Mucosa of gallbladder (tissue), 1 donor: ENCODE results near the gene DYNC1I1. TPM values are rescaled to one million over a fixed set of nuclear protein-coding genes. Genes with fewer than 3 reads are reported as not detected.

Source experiments
- DNase-seq: peaks from one replicate; pipeline ENCODE4 v3.0.0-alpha.2; 2020; ENCODE audit warnings: low spot score
- total RNA-seq: library from RNA; stranded (reverse); gene quantifications from one replicate; pipeline ENCODE4 v1.2.1, GENCODE V29; 2021
- donor health status: DM: no; HTN: no; CAD: no.

DYNC1I1 gene
- total RNA-seq, 1 donor from 2014 or later: 2.7 TPM

DNA sequence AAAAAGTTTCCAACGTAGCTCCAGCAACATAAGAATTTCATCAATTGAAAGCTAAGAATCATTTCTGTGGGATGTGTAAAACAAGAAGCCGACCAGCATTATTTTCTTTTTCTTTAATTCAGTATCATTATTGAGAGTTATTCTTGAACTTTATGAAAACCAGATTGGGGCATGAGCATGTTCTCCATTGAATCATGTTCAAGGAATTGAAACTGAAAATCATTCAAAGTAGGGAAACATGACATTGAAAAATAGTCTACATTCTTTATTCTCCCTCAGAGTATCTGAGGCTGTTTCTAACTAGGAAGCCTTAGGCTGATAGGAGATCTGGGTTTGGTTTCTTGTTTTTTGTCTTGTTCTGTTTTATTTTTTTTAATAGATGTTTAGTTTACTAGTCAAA is 253.7 kb downstream of the DYNC1I1 start:
- DNase-seq: no peak

DNA sequence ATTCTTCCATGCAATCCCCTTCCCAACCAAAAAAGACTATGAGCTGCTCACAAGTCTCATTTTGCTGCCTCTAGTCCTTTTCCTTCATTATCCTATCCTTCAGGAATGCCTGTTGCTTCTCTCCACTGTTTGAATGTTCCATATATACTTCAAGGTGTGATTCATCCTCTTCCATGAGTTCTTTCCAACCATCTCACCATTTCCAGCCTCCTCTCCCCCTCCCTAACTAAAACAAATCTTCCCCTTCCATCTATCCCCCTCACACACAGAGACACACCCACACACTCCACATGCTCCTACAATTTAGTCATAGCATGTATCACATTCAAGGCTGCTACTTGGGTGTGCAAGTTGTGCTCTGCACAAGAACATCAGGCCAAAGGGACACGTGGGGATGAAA is 254.3 kb downstream of the DYNC1I1 start:
- no peak for DNase-seq

DNA sequence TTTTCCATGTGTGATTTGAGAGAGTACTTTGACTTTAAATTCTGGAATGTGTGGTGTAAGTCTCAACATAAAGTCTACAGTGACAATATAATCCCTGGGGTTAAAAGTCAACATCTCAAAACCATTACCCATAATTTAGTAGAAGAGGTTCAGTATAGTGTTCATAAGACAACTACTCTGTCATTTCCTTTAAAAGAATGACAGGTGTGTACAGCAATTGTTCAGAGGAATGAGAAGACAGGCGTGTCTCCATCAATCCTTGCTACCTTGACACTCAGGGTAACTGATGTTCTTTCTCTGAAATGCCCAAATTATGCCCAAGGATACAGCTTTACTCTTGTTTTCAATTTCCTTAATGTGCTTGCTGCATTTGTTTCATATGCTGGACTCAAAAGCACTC is 256.4 kb downstream of the DYNC1I1 start:
- no peak for DNase-seq

- no peak for DNase-seq
Measured at GRCh38 chr7:96033009-96033598, 260.8 kb downstream of the DYNC1I1 start.

- no peak for DNase-seq
Measured at GRCh38 chr7:96034940-96035727, 262.8 kb downstream of the DYNC1I1 start.

- DNase-seq: no peak
Measured at GRCh38 chr7:96040250-96040772, 268.0 kb downstream of the DYNC1I1 start.

- DNase-seq: no peak
Measured at GRCh38 chr7:96041171-96041570, 268.8 kb downstream of the DYNC1I1 start.

DNA sequence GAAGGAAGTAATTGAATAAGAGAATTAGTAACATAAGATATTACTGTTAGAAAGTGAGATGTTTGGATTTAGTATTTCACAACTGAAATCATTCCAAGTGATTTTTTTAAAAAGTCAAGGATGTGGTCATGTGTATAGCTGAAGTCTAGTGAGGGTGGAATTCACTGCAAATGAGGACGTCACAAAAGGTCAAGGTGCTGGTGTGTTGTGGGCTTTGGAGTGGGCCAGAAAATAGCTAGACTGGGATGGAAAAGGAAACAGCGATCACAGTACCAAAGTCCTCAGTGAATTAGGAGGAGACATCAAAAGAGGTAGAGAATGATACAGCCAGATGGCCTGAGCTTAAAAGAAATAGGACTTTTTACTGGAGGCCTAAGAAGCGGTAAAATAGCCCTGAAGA is 272.8 kb downstream of the DYNC1I1 start:
- no peak for DNase-seq

DNA sequence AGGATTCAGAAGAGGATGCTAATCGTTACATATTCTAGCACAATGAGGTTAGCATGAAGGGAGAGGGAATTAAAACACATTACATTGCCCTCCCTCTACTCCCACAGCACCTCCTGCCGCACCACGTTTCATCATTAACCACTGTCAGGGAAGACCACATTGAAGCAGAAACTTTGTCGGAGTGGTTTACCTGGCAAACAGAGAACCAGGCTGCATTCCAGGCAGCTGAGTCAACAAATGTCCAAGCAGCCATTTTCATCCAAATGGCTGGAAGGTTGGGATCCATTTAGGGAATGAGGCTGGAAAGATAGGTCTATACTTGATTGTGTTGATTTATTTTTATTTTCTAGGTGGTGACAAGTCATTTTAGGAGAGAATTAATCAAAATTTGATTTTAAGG is 273.6 kb downstream of the DYNC1I1 start:
- DNase-seq: no peak

- no peak for DNase-seq
Measured at GRCh38 chr7:96052289-96052688, 279.9 kb downstream of the DYNC1I1 start.

DNA sequence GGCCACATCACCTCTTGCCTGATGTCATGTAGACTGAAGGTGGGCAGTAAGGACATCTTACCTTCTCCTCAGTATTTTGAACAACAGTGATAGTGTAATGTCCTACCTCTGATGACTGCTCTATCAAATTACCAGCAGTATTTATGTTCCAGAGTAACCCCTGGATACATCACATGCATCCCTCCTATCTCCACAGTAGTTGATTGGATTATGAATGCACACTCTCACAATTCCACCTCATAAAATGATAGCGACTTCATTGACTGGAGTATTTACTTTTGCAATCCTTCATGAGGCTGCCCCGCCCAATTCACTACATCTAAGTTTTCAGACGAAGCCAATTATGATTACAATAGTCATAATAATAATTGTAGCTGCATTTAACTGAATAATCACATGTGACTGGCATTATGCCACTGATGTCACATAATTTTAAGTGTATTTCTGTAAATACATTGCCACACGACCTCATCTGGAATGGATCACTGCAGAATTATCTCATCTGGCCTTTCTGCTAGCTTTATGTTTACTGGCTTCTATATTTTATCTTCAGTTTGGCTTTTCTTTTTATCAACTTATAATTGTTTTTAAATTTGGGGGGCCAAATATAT is 280.6 kb downstream of the DYNC1I1 start:
- no peak for DNase-seq

GRCh38 chr7:96055717-96056116 is 283.4 kb downstream of the DYNC1I1 start:
- no peak for DNase-seq

DNA sequence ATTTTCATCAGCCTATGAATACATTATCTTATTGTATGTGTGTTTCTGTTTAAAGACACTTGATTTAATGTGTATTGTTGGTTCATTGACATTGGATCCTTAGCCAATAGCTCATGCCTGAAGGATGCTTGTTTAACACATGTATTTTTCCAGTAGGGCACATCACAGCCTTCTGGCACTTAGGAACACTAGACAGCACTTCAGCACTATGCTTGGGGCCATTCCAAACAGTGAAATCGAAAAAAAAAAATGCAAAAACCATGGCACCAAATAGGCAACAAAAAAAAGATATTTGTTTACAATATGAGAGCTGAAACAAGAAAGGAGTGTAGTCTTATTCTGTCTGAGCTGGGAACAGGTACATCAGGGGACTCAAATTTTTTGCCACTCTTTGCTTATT is 286.7 kb downstream of the DYNC1I1 start:
- no peak for DNase-seq

DNA sequence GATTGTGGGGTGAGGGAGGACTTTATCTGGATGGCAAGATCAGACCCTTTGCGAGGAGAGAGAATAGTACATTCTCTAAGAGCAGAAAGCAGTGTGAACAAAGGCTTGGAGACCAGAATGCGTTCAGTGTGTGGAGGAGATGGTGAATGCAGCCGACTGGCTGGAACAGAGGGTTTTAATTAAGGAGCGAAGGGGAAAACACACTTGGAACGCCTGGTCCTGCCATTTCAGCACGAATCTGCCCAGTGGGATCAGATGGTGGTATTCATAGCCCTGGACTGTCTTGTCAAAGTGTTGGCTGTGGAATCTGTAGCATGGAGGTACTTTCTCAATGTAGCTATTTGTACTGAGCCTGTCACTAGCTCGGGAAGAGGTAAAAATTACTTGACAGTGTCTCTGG is 288.7 kb downstream of the DYNC1I1 start:
- DNase-seq: no peak

- no peak for DNase-seq
Measured at GRCh38 chr7:96061844-96062243, 289.5 kb downstream of the DYNC1I1 start.

DNA sequence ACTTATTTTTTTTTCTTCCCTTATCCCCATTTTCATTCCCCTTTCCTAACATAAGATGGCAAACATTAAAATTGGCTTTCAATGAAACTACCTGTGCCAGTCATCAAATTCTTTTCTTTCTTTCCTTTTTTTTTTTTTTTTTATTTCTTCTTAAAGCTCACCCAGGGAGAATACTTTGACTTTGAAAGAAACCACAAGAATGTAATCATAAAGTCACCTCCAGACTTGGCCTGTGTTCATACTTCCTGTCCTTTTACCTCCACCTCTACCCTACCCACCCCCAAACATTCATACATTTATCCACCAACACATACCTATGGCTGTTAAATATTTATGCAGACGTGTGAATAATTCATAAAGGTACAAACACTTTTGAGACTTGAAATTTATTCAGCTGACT is 295.0 kb downstream of the DYNC1I1 start:
- DNase-seq: no peak

DNA sequence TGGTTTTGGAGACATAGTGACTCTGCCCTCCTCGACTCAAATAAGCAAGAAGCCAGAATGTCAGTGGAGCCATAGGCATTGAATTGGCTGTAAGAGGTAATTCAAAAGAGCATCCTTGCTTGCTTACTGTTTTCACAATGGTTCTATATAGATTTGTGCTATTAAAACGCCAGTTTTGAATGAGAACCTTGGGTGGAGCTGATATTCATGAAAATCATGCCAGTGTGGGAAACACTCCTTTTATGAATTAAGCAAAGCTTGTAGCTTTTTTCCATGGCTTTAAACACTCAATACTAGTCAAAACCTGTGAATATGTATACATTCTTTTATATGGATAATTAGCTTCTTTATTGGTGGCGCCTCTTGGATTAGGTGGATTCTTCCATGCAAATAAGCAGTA is 297.0 kb downstream of the DYNC1I1 start:
- no peak for DNase-seq

- DNase-seq: no peak
Measured at GRCh38 chr7:96074871-96075270, 302.5 kb downstream of the DYNC1I1 start.

DNA sequence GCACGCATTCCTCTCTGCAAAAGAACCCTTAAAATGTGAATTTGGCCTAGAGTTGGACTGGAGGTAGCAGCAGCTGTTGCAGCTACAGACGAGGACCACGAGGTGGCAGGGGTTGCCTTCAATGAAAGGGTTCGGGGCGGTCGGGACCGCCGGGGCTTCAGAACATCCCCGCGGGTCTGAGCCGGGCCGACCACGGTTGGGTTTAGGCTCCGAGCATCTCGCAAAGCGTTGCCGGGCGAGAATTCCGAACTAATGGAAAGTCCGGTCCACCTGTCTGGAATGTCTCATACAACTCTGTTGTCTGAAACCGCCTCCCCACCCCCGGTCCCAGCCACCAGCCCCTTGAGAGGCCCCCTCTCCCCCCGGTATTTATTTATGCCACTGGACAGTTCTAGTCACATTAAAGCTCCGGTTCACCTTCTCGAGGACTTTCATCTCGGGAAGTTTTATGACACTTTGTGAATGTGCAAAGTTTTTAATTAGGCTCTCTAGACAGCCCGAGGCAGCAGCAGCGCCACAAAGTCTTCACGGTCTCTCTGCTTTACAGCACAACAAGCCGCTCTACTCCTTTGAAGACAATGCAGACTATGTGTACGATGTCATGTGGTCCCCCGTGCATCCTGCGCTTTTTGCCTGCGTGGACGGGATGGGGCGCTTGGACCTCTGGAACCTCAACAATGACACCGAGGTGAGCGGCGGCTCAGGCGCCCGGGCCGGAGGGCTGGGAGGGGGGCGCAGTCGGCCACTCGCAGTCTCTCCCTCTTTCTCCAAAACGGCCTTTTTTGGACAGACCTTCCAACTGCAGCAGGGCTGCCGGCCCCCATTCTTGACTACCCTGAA is 303.4 kb downstream of the DYNC1I1 start:
- DNase-seq: peak; percentile 44

DNA sequence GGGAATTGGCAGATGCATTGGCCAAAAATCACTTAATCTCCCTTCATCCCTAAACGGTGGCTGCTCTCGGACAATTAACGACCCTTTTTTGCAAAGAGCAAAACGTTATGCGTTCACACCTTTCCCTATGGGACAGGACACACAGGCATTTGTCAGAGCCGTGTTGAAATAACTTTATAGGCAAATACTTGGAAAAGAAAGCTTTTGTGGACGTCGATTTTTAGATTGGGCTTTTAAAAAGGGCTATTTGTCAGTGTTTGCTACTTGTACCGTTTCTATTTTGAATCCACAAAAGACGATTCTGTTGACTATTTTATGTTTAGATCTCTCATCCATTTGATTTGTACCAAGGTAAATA is 304.0 kb downstream of the DYNC1I1 start:
- DNase-seq: no peak

DNA sequence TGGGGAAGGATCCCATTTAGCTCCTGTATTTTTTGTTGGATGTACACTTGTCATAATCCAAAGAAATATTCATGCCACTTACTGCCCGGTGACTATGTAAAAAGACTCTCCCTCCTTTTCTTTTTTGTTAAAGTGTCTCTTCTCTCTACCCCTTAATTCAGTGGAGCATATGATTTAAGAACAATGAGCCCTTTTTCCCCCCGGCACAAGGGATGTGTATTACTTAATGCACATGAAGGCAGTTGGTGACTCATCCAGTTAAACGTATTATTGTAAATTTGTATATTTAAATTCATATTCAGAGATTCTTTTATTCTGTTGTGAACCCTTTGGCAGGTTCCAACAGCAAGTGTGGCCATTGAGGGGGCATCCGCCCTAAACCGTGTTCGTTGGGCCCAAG is 307.7 kb downstream of the DYNC1I1 start:
- no peak for DNase-seq

DNA sequence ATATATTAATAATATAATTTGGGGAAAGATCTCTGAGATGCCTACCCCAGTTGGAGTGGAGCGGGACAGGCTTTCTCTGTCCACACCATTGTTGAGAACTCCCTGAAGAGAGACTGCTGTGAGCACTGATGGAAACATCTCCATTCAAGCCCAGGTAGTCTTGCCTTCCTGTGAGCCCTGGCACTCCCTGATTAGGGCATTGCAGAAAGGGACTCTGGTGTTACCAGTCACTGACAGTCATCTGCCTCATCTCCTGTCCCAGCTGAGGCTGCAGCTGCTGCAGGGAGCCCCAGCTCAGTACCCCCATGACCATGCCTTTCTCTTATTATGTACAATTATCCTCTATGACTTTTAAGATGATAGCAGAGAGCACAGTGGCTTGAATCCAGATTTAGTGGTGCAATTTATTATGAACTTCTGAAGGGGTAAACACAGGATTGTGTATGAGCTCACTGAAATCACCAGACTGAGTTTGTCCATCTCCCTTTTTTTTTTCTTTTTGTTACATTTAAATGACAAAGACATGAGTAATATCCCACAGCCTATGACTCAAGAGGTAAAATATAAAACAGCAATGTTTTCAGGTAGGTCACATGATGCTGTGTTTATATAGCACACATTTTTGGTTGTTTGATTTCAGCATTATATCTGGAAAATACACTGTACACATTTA is 312.7 kb downstream of the DYNC1I1 start:
- DNase-seq: no peak
